Measurements from ENCODE around the gene PLXNA2.

DNA sequence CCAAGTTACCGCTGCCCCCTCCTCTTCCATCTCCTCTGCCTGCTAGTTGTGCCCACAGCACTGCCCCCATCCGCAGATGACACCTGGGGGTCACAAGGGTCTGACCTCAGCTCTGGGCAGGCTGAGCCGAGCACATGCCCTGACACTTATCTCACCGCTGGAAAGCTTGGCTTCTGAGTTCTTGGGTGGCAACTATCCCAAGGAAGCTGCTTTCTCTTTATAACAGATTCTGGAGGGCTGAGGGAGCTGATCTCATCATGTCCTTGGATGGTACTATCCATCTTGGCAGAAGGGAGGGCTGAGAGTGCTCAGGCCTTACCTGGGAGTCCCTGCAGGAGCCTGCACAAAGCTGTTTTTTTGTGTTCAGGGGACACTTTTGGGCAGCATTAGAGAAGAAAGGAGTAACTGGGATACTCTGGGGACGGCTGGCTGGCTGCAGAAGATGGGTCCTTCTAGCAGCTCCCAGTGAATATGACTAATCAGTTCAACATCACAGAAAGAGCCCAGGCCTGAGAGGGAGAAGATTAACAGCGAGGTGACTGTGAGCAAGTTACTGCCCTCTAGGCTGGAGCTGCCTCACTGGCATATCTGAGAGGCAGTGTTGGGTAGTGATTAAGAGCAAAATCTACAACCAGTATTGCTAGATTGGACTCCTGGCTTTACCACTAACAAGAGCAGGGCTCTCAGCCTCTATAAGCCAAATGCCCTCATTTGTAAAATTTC lies 71.6 kb downstream of the PLXNA2 start:
- TF ChIP-seq GATA2 (IDR thresholded peaks at IDR 0.05; ENCODE audit: low read depth, low read length) (no peak), GATA3 (IDR thresholded peaks at IDR 0.05; ENCODE audit: low read depth, low read length) (no peak)
